ENCODE results near the gene HJURP.

The HJURP gene

GRCh38 chr2:233799087-233799665 is 55.2 kb downstream of the HJURP start:
- TF ChIP-seq CTCF (IDR thresholded peaks at IDR 0.05; ENCODE audit: low read depth, low read length), result no peak
- H3K4me3 ChIP-seq (ENCODE audit: low read depth, low read length), result no peak overlapping the region

DNA sequence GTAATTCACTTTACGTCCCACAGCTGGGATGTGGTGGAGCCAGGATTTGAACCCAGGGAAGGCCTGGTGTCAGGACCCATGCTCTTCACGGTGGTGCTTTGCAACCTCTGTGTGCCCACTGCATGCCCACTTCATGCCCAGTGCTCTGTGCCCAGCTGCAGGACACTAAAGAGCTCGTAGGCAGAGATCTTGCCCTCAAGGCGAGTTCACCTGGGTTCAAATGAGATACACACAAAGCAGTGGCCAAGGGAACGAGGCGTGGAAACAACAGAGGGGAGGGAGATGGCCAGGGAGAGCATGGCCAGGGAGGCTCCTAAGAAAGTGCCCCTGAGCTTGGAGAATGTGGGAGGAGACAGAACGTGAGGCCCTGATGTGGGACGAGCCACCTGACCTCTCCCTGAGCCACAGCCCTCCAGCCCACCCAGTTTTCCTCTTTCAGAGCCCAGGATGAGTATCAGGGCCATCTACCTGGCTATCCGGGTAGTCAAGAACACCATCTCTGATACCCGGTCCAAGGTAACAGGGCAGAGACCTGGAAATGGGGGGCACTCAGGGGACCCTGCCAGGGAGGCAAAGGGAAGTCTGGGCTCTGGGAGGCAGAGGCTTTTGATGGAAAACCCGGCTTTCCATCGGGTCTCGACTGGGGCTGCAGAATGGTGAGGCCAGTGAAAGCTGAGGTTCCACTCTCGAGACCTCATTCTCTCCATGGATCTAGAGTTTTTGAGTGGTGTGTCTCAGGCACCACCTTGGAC is 55.8 kb downstream of the HJURP start:
- no peak overlapping the region for H3K4me3 ChIP-seq (ENCODE audit: low read depth, low read length)
- no peak for TF ChIP-seq CTCF (IDR thresholded peaks at IDR 0.05; ENCODE audit: low read depth, low read length)

DNA sequence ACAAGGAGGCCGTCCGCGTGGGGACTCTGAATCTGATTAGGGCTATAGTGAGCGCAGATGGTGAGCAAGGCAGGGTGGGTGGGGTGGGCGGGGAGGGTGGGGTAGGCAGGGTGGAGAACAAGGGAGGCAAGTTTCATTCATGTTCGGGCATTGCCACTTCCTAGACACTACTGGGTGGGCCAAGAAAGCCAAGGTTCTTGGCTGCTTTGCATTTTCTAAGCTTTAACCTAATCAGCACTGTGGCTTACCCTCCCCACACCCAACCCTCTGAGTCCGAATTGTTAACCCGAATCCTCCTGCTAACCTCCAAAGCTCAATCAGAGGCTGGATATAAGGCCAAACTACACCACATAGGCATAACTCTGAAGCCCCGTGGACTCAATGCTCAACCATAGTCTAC is 58.1 kb downstream of the HJURP start:
- no peak overlapping the region for H3K4me3 ChIP-seq (ENCODE audit: low read depth, low read length)
- TF ChIP-seq CTCF (IDR thresholded peaks at IDR 0.05; ENCODE audit: low read depth, low read length), result no peak

GRCh38 chr2:233795735-233796171 is 58.6 kb downstream of the HJURP start:
- no peak overlapping the region for H3K4me3 ChIP-seq (ENCODE audit: low read depth, low read length)
- TF ChIP-seq CTCF (IDR thresholded peaks at IDR 0.05; ENCODE audit: low read depth, low read length), result no peak

- H3K4me3 ChIP-seq (ENCODE audit: low read depth, low read length), result no peak overlapping the region
Measured at GRCh38 chr2:233794128-233794658, 60.1 kb downstream of the HJURP start.

GRCh38 chr2:233793465-233794127 is 60.7 kb downstream of the HJURP start:
- no peak for TF ChIP-seq CTCF (IDR thresholded peaks at IDR 0.05; ENCODE audit: low read depth, low read length)

More at GRCh38 chr2:233794128-233794658, 60.1 kb downstream of the HJURP start:
- no peak for TF ChIP-seq CTCF (IDR thresholded peaks at IDR 0.05; ENCODE audit: low read depth, low read length)

GRCh38 chr2:233792720-233793119 is 61.6 kb downstream of the HJURP start:
- H3K4me3 ChIP-seq (ENCODE audit: low read depth, low read length), result no peak overlapping the region
- TF ChIP-seq CTCF (IDR thresholded peaks at IDR 0.05; ENCODE audit: low read depth, low read length), result no peak

More at GRCh38 chr2:233793465-233794127, 60.7 kb downstream of the HJURP start:
- H3K4me3 ChIP-seq (ENCODE audit: low read depth, low read length), result no peak overlapping the region
